HepG2 (cell line): ENCODE data around the gene NDUFC1.

ENCODE experiments used
- ATF3 ChIP-seq: sonication (generic); formaldehyde crosslinking; IDR thresholded peaks from 2 replicates; pipeline ENCODE4 v1.4.0; 2020; ENCODE audit warnings: missing genetic modification reagents
- CCAR2 ChIP-seq: fragments of 200-400 bp; formaldehyde crosslinking; optimal IDR thresholded peaks from 2 replicates; pipeline ENCODE3; 2018; ENCODE audit warnings: low read depth, mild to moderate bottlenecking, low read length, moderate library complexity
- CTCF ChIP-seq: sonication (generic); formaldehyde crosslinking; IDR thresholded peaks from 2 replicates; pipeline ENCODE4 v1.5.0; 2020; ENCODE audit warnings: mild to moderate bottlenecking, missing genetic modification reagents, moderate library complexity
- EP300 ChIP-seq, 3 experiments: sonication (generic) in 1 of 3; formaldehyde crosslinking in 1 of 3; IDR thresholded peaks; 2 replicates each; pipeline versions ENCODE4 v1.5.1 to v1.6.1; 2011 to 2020; ENCODE audit warnings: low read depth in 2 of 3, low read length in 2 of 3, borderline replicate concordance in 1 of 3, improper control_type of control experiment in 1 of 3, mild to moderate bottlenecking in 1 of 3, missing genetic modification reagents in 1 of 3, moderate library complexity in 1 of 3
- PHB2 ChIP-seq: fragments of 450-650 bp; IDR thresholded peaks from 2 replicates; pipeline ENCODE4 v1.6.1; 2018; ENCODE audit not compliant: partially characterized antibody
- PHF8 ChIP-seq: sonication (generic); formaldehyde crosslinking; IDR thresholded peaks from 2 replicates; pipeline ENCODE4 v1.5.0; 2020; ENCODE audit warnings: missing genetic modification reagents
- POLR2A ChIP-seq, 2 experiments: IDR thresholded peaks; 2 replicates each; pipeline ENCODE4 v1.6.1; 2011; ENCODE audit warnings: low read depth in 2 of 2, low read length in 2 of 2, mild to moderate bottlenecking in 1 of 2, moderate library complexity in 1 of 2; ENCODE audit not compliant: insufficient read depth in 1 of 2
- POLR2AphosphoS5 ChIP-seq: IDR thresholded peaks from 2 replicates; pipeline ENCODE4 v1.6.1; 2012; ENCODE audit warnings: low read depth, low read length
- REL ChIP-seq: sonication (generic); formaldehyde crosslinking; conservative IDR thresholded peaks from 2 replicates; pipeline ENCODE4 v1.8.0; 2022; ENCODE audit warnings: mild to moderate bottlenecking, missing genetic modification reagents, moderate library complexity
- TCF12 ChIP-seq, 2 experiments: fragments of 450-650 bp in 1 of 2; sonication (generic) in 1 of 2; formaldehyde crosslinking in 1 of 2; IDR thresholded peaks; 2 replicates each; pipeline versions ENCODE4 v1.6.1 to v1.8.0; 2017 to 2022; ENCODE audit warnings: antibody characterized with exemption in 1 of 2, mild to moderate bottlenecking in 1 of 2, missing genetic modification reagents in 1 of 2, moderate library complexity in 1 of 2

- TF ChIP-seq POLR2AphosphoS5 (no peak), TCF12 (IDR thresholded peaks at IDR 0.05) (no peak), TCF12 (CRISPR knock-in tag; IDR thresholded peaks at IDR 0.05) (no peak), CCAR2 (no peak), PHF8 (CRISPR knock-in tag) (no peak), PHB2 (no peak), CTCF (no peak), POLR2A (IDR thresholded peaks at IDR 0.05; ENCODE audit: insufficient read depth in 1 of 2, low read depth in 2 of 2, low read length in 2 of 2) (no peak), REL (no peak), ATF3 (CRISPR knock-in tag) (no peak), EP300 (IDR thresholded peaks at IDR 0.05; ENCODE audit: low read depth in 2 of 2, low read length in 2 of 2) (no peak), EP300 (CRISPR knock-in tag; IDR thresholded peaks at IDR 0.05; ENCODE audit: borderline replicate concordance) (no peak)
These were observed 16.0 kb downstream of the NDUFC1 start for GRCh38 chr4:139286186-139286698.
